ENCODE results near the gene TMEM156. TPM values are rescaled to one million over a fixed set of nuclear protein-coding genes. Genes with fewer than 3 reads are reported as not detected.

Gene TMEM156
- total RNA-seq, 1 donor from 2014 or later, result not detected

- DNase-seq, result no peak
- Histone ChIP-seq H3K27me3 (ENCODE audit: low read depth) (no peaks in the 10 kb centered on the region), H3K4me3 (no peak overlapping the region), H3K4me1 (no peaks in the 10 kb centered on the region), H3K27ac (replicated peaks) (no peak overlapping the region), H3K36me3 (peaks cover 75% of the 10 kb centered on the region), H3K9me3 (replicated peaks) (no peaks in the 10 kb centered on the region)
- TF ChIP-seq CTCF (IDR thresholded peaks at IDR 0.05; ENCODE audit: borderline replicate concordance), result no peak
- intact Hi-C loops (cut with micrococcal nuclease), result no loop called here
These were observed 102.0 kb downstream of the TMEM156 start for GRCh38 chr4:38930204-38930603.

- TF ChIP-seq CTCF (IDR thresholded peaks at IDR 0.05; ENCODE audit: borderline replicate concordance), result no peak
- Histone ChIP-seq H3K27ac (replicated peaks) (no peak overlapping the region), H3K27me3 (ENCODE audit: low read depth) (no peaks in the 10 kb centered on the region), H3K4me1 (peaks cover 10% of the 10 kb centered on the region), H3K4me3 (no peak overlapping the region), H3K9me3 (replicated peaks) (no peaks in the 10 kb centered on the region), H3K36me3 (peaks cover 67% of the 10 kb centered on the region)
- intact Hi-C loops (cut with micrococcal nuclease), result no loop called here
- no peak for DNase-seq
These were observed 103.2 kb downstream of the TMEM156 start for GRCh38 chr4:38928974-38929373.

GRCh38 chr4:38928568-38928967, 103.6 kb downstream of the TMEM156 start:
- peaks cover 67% of the 10 kb centered on the region for H3K36me3 ChIP-seq
- H3K27me3 ChIP-seq (ENCODE audit: low read depth), result no peaks in the 10 kb centered on the region
- no peak for DNase-seq
- intact Hi-C loops (cut with micrococcal nuclease), result no loop called here
- H3K9me3 ChIP-seq (replicated peaks), result no peaks in the 10 kb centered on the region
- H3K4me1 ChIP-seq, result peaks cover 11% of the 10 kb centered on the region
- no peak overlapping the region for H3K4me3 ChIP-seq
- H3K27ac ChIP-seq (replicated peaks), result no peak overlapping the region
- no peak for TF ChIP-seq CTCF (IDR thresholded peaks at IDR 0.05; ENCODE audit: borderline replicate concordance)

- no peak overlapping the region for H3K27ac ChIP-seq (replicated peaks)
- TF ChIP-seq CTCF (IDR thresholded peaks at IDR 0.05; ENCODE audit: borderline replicate concordance), result no peak
- no peaks in the 10 kb centered on the region for H3K27me3 ChIP-seq (ENCODE audit: low read depth)
- peaks cover 66% of the 10 kb centered on the region for H3K36me3 ChIP-seq
- DNase-seq, result no peak
- intact Hi-C loops (cut with micrococcal nuclease), result no loop called here
- no peak overlapping the region for H3K4me3 ChIP-seq
- no peaks in the 10 kb centered on the region for H3K9me3 ChIP-seq (replicated peaks)
- H3K4me1 ChIP-seq, result peaks cover 11% of the 10 kb centered on the region
These were observed 105.3 kb downstream of the TMEM156 start for GRCh38 chr4:38926896-38927295.

GRCh38 chr4:38925492-38926413, 106.5 kb downstream of the TMEM156 start:
- no peak for DNase-seq
- no peaks in the 10 kb centered on the region for H3K9me3 ChIP-seq (replicated peaks)
- H3K4me3 ChIP-seq, result no peak overlapping the region
- no peaks in the 10 kb centered on the region for H3K27me3 ChIP-seq (ENCODE audit: low read depth)
- intact Hi-C loops (cut with micrococcal nuclease), result no loop called here
- H3K27ac ChIP-seq (replicated peaks), result no peak overlapping the region
- peaks cover 68% of the 10 kb centered on the region for H3K36me3 ChIP-seq
- no peak for TF ChIP-seq CTCF (IDR thresholded peaks at IDR 0.05; ENCODE audit: borderline replicate concordance)
- H3K4me1 ChIP-seq, result peaks cover 11% of the 10 kb centered on the region

All from left ventricle myocardium inferior (tissue), 1 donor.